PC-3 (cell line): ENCODE measurements around the gene SEPTIN2.

Experiments used
- EZH2 ChIP-seq: fragments of 300-600 bp; sonication (generic); IDR thresholded peaks from one replicate; pipeline ENCODE4 v1.6.1; 2017; ENCODE audit warnings: antibody characterized with exemption, mild to moderate bottlenecking, low read length; ENCODE audit not compliant: unreplicated experiment
- TF ChIP-seq, protein P1 (sequence below): fragments of 300-600 bp; sonication (generic); conservative IDR thresholded peaks from 2 replicates; pipeline ENCODE4 v1.5.1; 2017; ENCODE audit warnings: antibody characterized with exemption, low read depth, mild to moderate bottlenecking, low read length

DNA sequence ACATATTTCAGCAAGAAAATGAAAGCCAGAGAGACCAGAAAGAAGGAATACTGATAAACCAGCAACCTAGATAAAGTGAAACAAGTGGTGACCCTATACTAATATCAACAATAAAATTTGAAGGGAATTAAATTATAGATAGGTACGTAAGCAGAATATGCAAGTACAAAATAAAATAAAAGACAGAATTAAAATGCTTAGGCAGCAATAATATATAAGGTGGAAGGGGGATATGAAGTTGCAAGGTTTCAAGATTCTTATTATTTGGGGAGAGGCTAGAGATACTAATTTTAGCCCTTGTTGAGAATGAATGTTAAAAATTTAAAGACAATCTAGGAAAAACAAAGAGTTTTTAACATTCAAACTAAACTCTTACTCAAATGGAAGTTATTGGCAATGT is 39.8 kb upstream of the SEPTIN2 start:
- TF ChIP-seq, protein P1, sequence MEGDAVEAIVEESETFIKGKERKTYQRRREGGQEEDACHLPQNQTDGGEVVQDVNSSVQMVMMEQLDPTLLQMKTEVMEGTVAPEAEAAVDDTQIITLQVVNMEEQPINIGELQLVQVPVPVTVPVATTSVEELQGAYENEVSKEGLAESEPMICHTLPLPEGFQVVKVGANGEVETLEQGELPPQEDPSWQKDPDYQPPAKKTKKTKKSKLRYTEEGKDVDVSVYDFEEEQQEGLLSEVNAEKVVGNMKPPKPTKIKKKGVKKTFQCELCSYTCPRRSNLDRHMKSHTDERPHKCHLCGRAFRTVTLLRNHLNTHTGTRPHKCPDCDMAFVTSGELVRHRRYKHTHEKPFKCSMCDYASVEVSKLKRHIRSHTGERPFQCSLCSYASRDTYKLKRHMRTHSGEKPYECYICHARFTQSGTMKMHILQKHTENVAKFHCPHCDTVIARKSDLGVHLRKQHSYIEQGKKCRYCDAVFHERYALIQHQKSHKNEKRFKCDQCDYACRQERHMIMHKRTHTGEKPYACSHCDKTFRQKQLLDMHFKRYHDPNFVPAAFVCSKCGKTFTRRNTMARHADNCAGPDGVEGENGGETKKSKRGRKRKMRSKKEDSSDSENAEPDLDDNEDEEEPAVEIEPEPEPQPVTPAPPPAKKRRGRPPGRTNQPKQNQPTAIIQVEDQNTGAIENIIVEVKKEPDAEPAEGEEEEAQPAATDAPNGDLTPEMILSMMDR: no peak
- TF ChIP-seq EZH2: no peak
